Panc1 (cell line): ENCODE data around the gene WAC. TPM values are rescaled to one million over a fixed set of nuclear protein-coding genes. Genes with fewer than 3 reads are reported as not detected.

Experiments used
- ATAC-seq: fragments of 200-7000 bp; cut with Tn5 transposase; 2 replicates; pipeline ENCODE4 v1.9.1; 2020; ENCODE audit warnings: mild to moderate bottlenecking, moderate library complexity
- BruUV-seq: library from RNA; stranded (reverse); fragments of 400-500 nt; replicated peaks from 2 replicates; lab custom pipeline; 2021; lab: Mats Ljungman, UMichigan
- CTCF ChIA-PET: fragments of 300-600 bp; sonication (Branson Sonifier 250); formaldehyde crosslinking; loops from one replicate; lab custom pipeline; 2022; ENCODE audit warnings: antibody characterized with exemption; lab: Charles Lee
- POLR2A ChIA-PET: fragments of 300-600 bp; sonication (Branson Sonifier 250); formaldehyde crosslinking; loops from one replicate; lab custom pipeline; 2022; ENCODE audit warnings: antibody characterized with exemption; lab: Charles Lee
- DNase-seq: peaks from one replicate; pipeline ENCODE4 v3.0.0-alpha.2; 2010; ENCODE audit warnings: low read depth, low spot score
- H3K27ac ChIP-seq: 2 replicates; pipeline ENCODE4 v1.5.1; 2011; ENCODE audit warnings: mild to moderate bottlenecking, low read length, inconsistent platforms
- H3K27me3 ChIP-seq: fragments of 200-500 bp; sonication (Bioruptor generic); 2 replicates; pipeline ENCODE4 v1.6.0; 2014; ENCODE audit warnings: low read length, inconsistent platforms; ENCODE audit not compliant: control insufficient read depth, insufficient read depth
- H3K36me3 ChIP-seq: fragments of 200-500 bp; sonication (Bioruptor generic); 2 replicates; pipeline ENCODE4 v1.5.1; 2014; ENCODE audit warnings: inconsistent platforms, mild to moderate bottlenecking, low read length, moderate library complexity; ENCODE audit not compliant: control insufficient read depth, insufficient read depth
- H3K4me1 ChIP-seq: 2 replicates; pipeline ENCODE4 v1.5.1; 2011; ENCODE audit warnings: inconsistent platforms, mild to moderate bottlenecking, low read length, moderate library complexity; ENCODE audit not compliant: control insufficient read depth, insufficient read depth
- H3K4me3 ChIP-seq, 2 experiments: 2 replicates each; pipeline ENCODE4 v1.5.1; 2011 to 2012; ENCODE audit warnings: low read depth in 2 of 2, low read length in 2 of 2, mild to moderate bottlenecking in 2 of 2, inconsistent platforms in 1 of 2, moderate library complexity in 1 of 2
- H3K9me3 ChIP-seq: fragments of 200-500 bp; sonication (Bioruptor generic); 2 replicates; pipeline ENCODE4 v1.5.1; 2014; ENCODE audit warnings: low read depth, mild to moderate bottlenecking, inconsistent platforms, low read length, moderate library complexity; ENCODE audit not compliant: control insufficient read depth, insufficient read depth
- POLR2AphosphoS5 ChIP-seq: IDR thresholded peaks from 2 replicates; pipeline ENCODE4 v1.6.1; 2012; ENCODE audit warnings: mild to moderate bottlenecking, low read depth, low read length, moderate library complexity
- SIN3A ChIP-seq: IDR thresholded peaks from 2 replicates; pipeline ENCODE4 v1.6.1; 2012; ENCODE audit warnings: low read depth, mild to moderate bottlenecking, low read length, moderate library complexity, borderline replicate concordance; ENCODE audit not compliant: insufficient read depth
- TCF7L2 ChIP-seq: IDR thresholded peaks from 2 replicates; pipeline ENCODE4 v1.6.1; 2011; ENCODE audit warnings: mild to moderate bottlenecking, low read depth, low read length, inconsistent platforms
- in situ Hi-C: cut with HindIII; loops from 2 replicates; pipeline ENCODE4 v1.10.0; 2016; ENCODE audit warnings: low sequenced_read_pairs, low pct_unique_long_range_greater_than_20kb
- intact Hi-C: fragments of 100-400 bp; cut with micrococcal nuclease; formaldehyde crosslinking; loops from one replicate; pipeline ENCODE4 v1.10.0; 2022; ENCODE audit not compliant: unreplicated experiment
- total RNA-seq: library from RNA; stranded (reverse); gene quantifications from one replicate; pipeline ENCODE4 v1.2.1, GENCODE V29; 2021; ENCODE audit not compliant: unreplicated experiment
- TF ChIP-seq, protein P1 (sequence below): fragments of 450-650 bp; IDR thresholded peaks from 2 replicates; pipeline ENCODE4 v1.5.1; 2017; ENCODE audit warnings: mild to moderate bottlenecking
- TF ChIP-seq, protein P2 (sequence below), 2 experiments: IDR thresholded peaks; 2 replicates each; pipeline ENCODE4 v1.6.1; 2011 to 2012; ENCODE audit warnings: low read depth in 2 of 2, control low read depth in 1 of 2, low read length in 1 of 2, mild to moderate bottlenecking in 1 of 2, moderate library complexity in 1 of 2; ENCODE audit not compliant: insufficient read depth in 1 of 2

The WAC gene
- total RNA-seq, 1 experiment from 2014 or later: 70.7 TPM

DNA sequence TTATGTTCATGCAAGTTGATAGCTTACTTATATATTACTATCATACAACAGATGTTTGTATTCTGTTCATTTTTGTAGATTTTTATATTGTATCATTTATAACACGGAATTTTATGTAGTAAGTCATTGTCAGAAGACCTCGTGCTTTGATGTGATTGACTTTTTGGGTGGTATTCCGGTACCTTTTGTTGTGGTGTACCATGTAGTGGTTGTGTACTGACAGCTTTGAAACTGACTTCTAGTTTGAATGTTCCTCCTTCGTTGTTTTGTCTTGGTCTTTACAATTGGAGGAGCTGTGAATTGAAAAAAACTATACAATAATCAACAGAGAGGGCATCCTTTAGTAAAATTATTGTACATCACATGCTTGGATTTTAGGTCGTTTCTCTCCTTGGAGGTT is 61.5 kb downstream of the WAC start:
- BruUV-seq: no TSS peak
- in situ Hi-C loops: no loop called here
- ChIA-PET CTCF (no interaction called here), POLR2A (no interaction called here)
- ATAC-seq (no peak), DNase-seq (no peak)
- TF ChIP-seq, protein P1, sequence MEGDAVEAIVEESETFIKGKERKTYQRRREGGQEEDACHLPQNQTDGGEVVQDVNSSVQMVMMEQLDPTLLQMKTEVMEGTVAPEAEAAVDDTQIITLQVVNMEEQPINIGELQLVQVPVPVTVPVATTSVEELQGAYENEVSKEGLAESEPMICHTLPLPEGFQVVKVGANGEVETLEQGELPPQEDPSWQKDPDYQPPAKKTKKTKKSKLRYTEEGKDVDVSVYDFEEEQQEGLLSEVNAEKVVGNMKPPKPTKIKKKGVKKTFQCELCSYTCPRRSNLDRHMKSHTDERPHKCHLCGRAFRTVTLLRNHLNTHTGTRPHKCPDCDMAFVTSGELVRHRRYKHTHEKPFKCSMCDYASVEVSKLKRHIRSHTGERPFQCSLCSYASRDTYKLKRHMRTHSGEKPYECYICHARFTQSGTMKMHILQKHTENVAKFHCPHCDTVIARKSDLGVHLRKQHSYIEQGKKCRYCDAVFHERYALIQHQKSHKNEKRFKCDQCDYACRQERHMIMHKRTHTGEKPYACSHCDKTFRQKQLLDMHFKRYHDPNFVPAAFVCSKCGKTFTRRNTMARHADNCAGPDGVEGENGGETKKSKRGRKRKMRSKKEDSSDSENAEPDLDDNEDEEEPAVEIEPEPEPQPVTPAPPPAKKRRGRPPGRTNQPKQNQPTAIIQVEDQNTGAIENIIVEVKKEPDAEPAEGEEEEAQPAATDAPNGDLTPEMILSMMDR: no peak
- no peak for TF ChIP-seq POLR2AphosphoS5
- TF ChIP-seq TCF7L2: no peak
- no peak for TF ChIP-seq SIN3A
- TF ChIP-seq, protein P2, sequence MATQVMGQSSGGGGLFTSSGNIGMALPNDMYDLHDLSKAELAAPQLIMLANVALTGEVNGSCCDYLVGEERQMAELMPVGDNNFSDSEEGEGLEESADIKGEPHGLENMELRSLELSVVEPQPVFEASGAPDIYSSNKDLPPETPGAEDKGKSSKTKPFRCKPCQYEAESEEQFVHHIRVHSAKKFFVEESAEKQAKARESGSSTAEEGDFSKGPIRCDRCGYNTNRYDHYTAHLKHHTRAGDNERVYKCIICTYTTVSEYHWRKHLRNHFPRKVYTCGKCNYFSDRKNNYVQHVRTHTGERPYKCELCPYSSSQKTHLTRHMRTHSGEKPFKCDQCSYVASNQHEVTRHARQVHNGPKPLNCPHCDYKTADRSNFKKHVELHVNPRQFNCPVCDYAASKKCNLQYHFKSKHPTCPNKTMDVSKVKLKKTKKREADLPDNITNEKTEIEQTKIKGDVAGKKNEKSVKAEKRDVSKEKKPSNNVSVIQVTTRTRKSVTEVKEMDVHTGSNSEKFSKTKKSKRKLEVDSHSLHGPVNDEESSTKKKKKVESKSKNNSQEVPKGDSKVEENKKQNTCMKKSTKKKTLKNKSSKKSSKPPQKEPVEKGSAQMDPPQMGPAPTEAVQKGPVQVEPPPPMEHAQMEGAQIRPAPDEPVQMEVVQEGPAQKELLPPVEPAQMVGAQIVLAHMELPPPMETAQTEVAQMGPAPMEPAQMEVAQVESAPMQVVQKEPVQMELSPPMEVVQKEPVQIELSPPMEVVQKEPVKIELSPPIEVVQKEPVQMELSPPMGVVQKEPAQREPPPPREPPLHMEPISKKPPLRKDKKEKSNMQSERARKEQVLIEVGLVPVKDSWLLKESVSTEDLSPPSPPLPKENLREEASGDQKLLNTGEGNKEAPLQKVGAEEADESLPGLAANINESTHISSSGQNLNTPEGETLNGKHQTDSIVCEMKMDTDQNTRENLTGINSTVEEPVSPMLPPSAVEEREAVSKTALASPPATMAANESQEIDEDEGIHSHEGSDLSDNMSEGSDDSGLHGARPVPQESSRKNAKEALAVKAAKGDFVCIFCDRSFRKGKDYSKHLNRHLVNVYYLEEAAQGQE (IDR thresholded peaks at IDR 0.05; ENCODE audit: insufficient read depth in 1 of 2, low read depth in 2 of 2, low read length in 1 of 2): no peak
- peaks cover 21% of the 10 kb centered on the region for H3K36me3 ChIP-seq
- H3K9me3 ChIP-seq: no peaks in the 10 kb centered on the region
- intact Hi-C loops: no loop called here
- H3K27ac ChIP-seq: no peak overlapping the region
- H3K4me3 ChIP-seq: no peak overlapping the region
- no peaks in the 10 kb centered on the region for H3K27me3 ChIP-seq
- no peaks in the 10 kb centered on the region; the same call in 1 of the 2 replicates for H3K4me1 ChIP-seq

GRCh38 chr10:28595613-28596012 is 62.7 kb downstream of the WAC start:
- ATAC-seq (no peak), DNase-seq (no peak)
- in situ Hi-C loops: no loop called here
- Histone ChIP-seq H3K9me3 (no peaks in the 10 kb centered on the region), H3K4me3 (no peak overlapping the region), H3K36me3 (peaks cover 20% of the 10 kb centered on the region), H3K27me3 (no peaks in the 10 kb centered on the region), H3K27ac (no peak overlapping the region), H3K4me1 (no peaks in the 10 kb centered on the region; the same call in 1 of the 2 replicates)
- ChIA-PET POLR2A (no interaction called here), CTCF (no interaction called here)
- intact Hi-C loops: no loop called here
- TF ChIP-seq, protein P1: no peak
- TF ChIP-seq POLR2AphosphoS5 (no peak), SIN3A (no peak), TCF7L2 (no peak)
- TF ChIP-seq, protein P2 (IDR thresholded peaks at IDR 0.05; ENCODE audit: insufficient read depth in 1 of 2, low read depth in 2 of 2, low read length in 1 of 2): no peak
- BruUV-seq: no TSS peak
